IMR-90 (cell line): ENCODE measurements around the gene SCYGR3. TPM values are rescaled to one million over a fixed set of nuclear protein-coding genes. Genes with fewer than 3 reads are reported as not detected.

Experiments used
- ATAC-seq: fragments of 200-7000 bp; cut with Tn5 transposase; 2 replicates; pipeline ENCODE4 v1.9.1; 2020; ENCODE audit warnings: low read depth, mild to moderate bottlenecking, moderate library complexity
- BruUV-seq: library from RNA; stranded (reverse); fragments of 400-500 nt; replicated peaks from 2 replicates; lab custom pipeline; 2021; lab: Mats Ljungman, UMichigan
- CTCF ChIA-PET: fragments of 300-600 bp; formaldehyde crosslinking; extraction: SDS; loops from one replicate; lab custom pipeline; 2021; ENCODE audit warnings: antibody characterized with exemption; lab: Yijun Ruan, JAX
- POLR2A ChIA-PET: fragments of 300-600 bp; sonication (Branson Sonifier 250); formaldehyde crosslinking; loops from one replicate; lab custom pipeline; 2022; ENCODE audit warnings: antibody characterized with exemption; ENCODE audit not compliant: unreplicated experiment; lab: Charles Lee
- DNase-seq: peaks from one replicate; pipeline ENCODE4 v3.0.0; 2013
- H2AFZ ChIP-seq: replicated peaks from 2 replicates; pipeline ENCODE3; 2013; ENCODE audit warnings: low read length, mild to moderate bottlenecking; ENCODE audit not compliant: poor library complexity
- H2AK5ac ChIP-seq: 2 replicates; pipeline ENCODE4 v1.6.1; 2013; ENCODE audit warnings: low read depth, low read length, inconsistent platforms
- H2AK9ac ChIP-seq: replicated peaks from 2 replicates; pipeline ENCODE3; 2013; ENCODE audit warnings: mild to moderate bottlenecking, low read depth, low read length, moderate library complexity; ENCODE audit not compliant: poor library complexity
- H2BK120ac ChIP-seq: 2 replicates; pipeline ENCODE4 v1.6.1; 2013; ENCODE audit warnings: low read depth, low read length, inconsistent platforms
- H2BK15ac ChIP-seq: 3 replicates; pipeline ENCODE4 v1.6.1; 2013; ENCODE audit warnings: low read depth, low read length, inconsistent platforms
- H2BK20ac ChIP-seq: 2 replicates; pipeline ENCODE4 v1.6.1; 2013; ENCODE audit warnings: low read depth, mild to moderate bottlenecking, inconsistent platforms, low read length, moderate library complexity
- H2BK5ac ChIP-seq: 2 replicates; pipeline ENCODE4 v1.6.1; 2013; ENCODE audit warnings: mild to moderate bottlenecking, low read depth, low read length, inconsistent platforms; ENCODE audit not compliant: poor library complexity, severe bottlenecking
- H3K14ac ChIP-seq: replicated peaks from 2 replicates; pipeline ENCODE4 v1.6.1; 2013; ENCODE audit warnings: low read depth, low read length, inconsistent platforms
- H3K18ac ChIP-seq: 2 replicates; pipeline ENCODE4 v1.6.1; 2013; ENCODE audit warnings: low read depth, low read length, control low read depth
- H3K23ac ChIP-seq: 2 replicates; pipeline ENCODE4 v1.6.1; 2013; ENCODE audit warnings: low read depth, low read length, inconsistent platforms
- H3K27ac ChIP-seq: 2 replicates; pipeline ENCODE4 v1.5.1; 2013; ENCODE audit warnings: mild to moderate bottlenecking, control low read depth, low read length; ENCODE audit not compliant: insufficient read depth
- H3K27me3 ChIP-seq: 2 replicates; pipeline ENCODE4 v1.6.1; 2013; ENCODE audit warnings: low read length; ENCODE audit not compliant: control insufficient read depth, insufficient read depth
- H3K36me3 ChIP-seq: 2 replicates; pipeline ENCODE4 v1.6.1; 2013; ENCODE audit warnings: low read length, mixed read lengths; ENCODE audit not compliant: control insufficient read depth, insufficient read depth
- H3K4ac ChIP-seq: 2 replicates; pipeline ENCODE4 v1.6.1; 2013; ENCODE audit warnings: low read depth, low read length, inconsistent platforms
- H3K4me1 ChIP-seq: 2 replicates; pipeline ENCODE4 v1.6.1; 2013; ENCODE audit warnings: low read length, mixed read lengths; ENCODE audit not compliant: control insufficient read depth, insufficient read depth
- H3K4me2 ChIP-seq: 2 replicates; pipeline ENCODE4 v1.6.1; 2013; ENCODE audit warnings: low read depth, mild to moderate bottlenecking, control low read depth, low read length, moderate library complexity
- H3K4me3 ChIP-seq: 2 replicates; pipeline ENCODE4 v1.5.1; 2013; ENCODE audit warnings: low read depth, mild to moderate bottlenecking, control low read depth, low read length, moderate library complexity; ENCODE audit not compliant: insufficient read depth
- H3K56ac ChIP-seq: 2 replicates; pipeline ENCODE4 v1.6.1; 2013; ENCODE audit warnings: low read length, inconsistent platforms; ENCODE audit not compliant: insufficient read depth; ENCODE audit errors: extremely low read depth
- H3K79me1 ChIP-seq, 2 experiments: 2 replicates each; pipeline ENCODE4 v1.6.1; 2013; ENCODE audit warnings: low read length in 2 of 2, inconsistent platforms in 1 of 2, low read depth in 1 of 2
- H3K9ac ChIP-seq: 2 replicates; pipeline ENCODE4 v1.6.1; 2013; ENCODE audit warnings: low read depth, low read length, control low read depth
- H3K9me1 ChIP-seq: 2 replicates; pipeline ENCODE4 v1.6.1; 2013; ENCODE audit warnings: low read length, inconsistent platforms; ENCODE audit not compliant: insufficient read depth
- H3K9me3 ChIP-seq: 2 replicates; pipeline ENCODE4 v1.6.1; 2013; ENCODE audit warnings: low read length; ENCODE audit not compliant: control insufficient read depth, insufficient read depth
- H4K20me1 ChIP-seq: 2 replicates; pipeline ENCODE4 v1.6.1; 2013; ENCODE audit warnings: low read length, inconsistent platforms; ENCODE audit not compliant: insufficient read depth
- H4K5ac ChIP-seq: 2 replicates; pipeline ENCODE4 v1.6.1; 2013; ENCODE audit warnings: mild to moderate bottlenecking, low read depth, low read length, control low read depth
- H4K8ac ChIP-seq, 2 experiments: 2 replicates each; pipeline ENCODE4 v1.6.1; 2013; ENCODE audit warnings: low read depth in 2 of 2, low read length in 2 of 2, control low read depth in 1 of 2, inconsistent platforms in 1 of 2
- H4K91ac ChIP-seq: 2 replicates; pipeline ENCODE4 v1.6.1; 2013; ENCODE audit warnings: low read depth, low read length, inconsistent platforms; ENCODE audit not compliant: insufficient read depth
- BHLHE40 ChIP-seq: fragments of 150-350 bp; IDR thresholded peaks from 2 replicates; pipeline ENCODE4 v1.6.1; 2016; ENCODE audit warnings: mild to moderate bottlenecking, low read depth, low read length
- CEBPB ChIP-seq: IDR thresholded peaks from 2 replicates; pipeline ENCODE4 v1.6.1; 2012; ENCODE audit warnings: low read depth, low read length, improper control_type of control experiment
- CHD1 ChIP-seq: IDR thresholded peaks from 2 replicates; pipeline ENCODE4 v1.6.1; 2012; ENCODE audit warnings: low read depth, low read length, improper control_type of control experiment
- CTCF ChIP-seq: conservative IDR thresholded peaks from 2 replicates; pipeline ENCODE4 v1.5.1; 2012; ENCODE audit warnings: mild to moderate bottlenecking, low read depth, low read length, improper control_type of control experiment
- ELK1 ChIP-seq: fragments of 150-350 bp; IDR thresholded peaks from 2 replicates; pipeline ENCODE4 v1.6.1; 2016; ENCODE audit warnings: low read depth, mild to moderate bottlenecking, low read length, moderate library complexity, borderline replicate concordance
- FOS ChIP-seq: fragments of 150-350 bp; IDR thresholded peaks from 2 replicates; pipeline ENCODE4 v1.6.1; 2016; ENCODE audit warnings: low read depth, low read length
- MAFK ChIP-seq: IDR thresholded peaks from 2 replicates; pipeline ENCODE4 v1.6.1; 2012; ENCODE audit warnings: low read depth, low read length, improper control_type of control experiment
- MAZ ChIP-seq: IDR thresholded peaks from 2 replicates; pipeline ENCODE4 v1.6.1; 2012; ENCODE audit warnings: low read depth, mild to moderate bottlenecking, low read length, improper control_type of control experiment, moderate library complexity, borderline replicate concordance
- MXI1 ChIP-seq: IDR thresholded peaks from 2 replicates; pipeline ENCODE4 v1.6.1; 2012; ENCODE audit warnings: low read depth, mild to moderate bottlenecking, low read length, moderate library complexity, borderline replicate concordance
- NFE2L2 ChIP-seq: fragments of 150-350 bp; IDR thresholded peaks from 2 replicates; pipeline ENCODE4 v1.6.1; 2016; ENCODE audit warnings: low read depth, mild to moderate bottlenecking, low read length
- POLR2A ChIP-seq: IDR thresholded peaks from 2 replicates; pipeline ENCODE4 v1.6.1; 2012; ENCODE audit warnings: mild to moderate bottlenecking, low read depth, low read length
- RAD21 ChIP-seq: IDR thresholded peaks from 2 replicates; pipeline ENCODE4 v1.6.1; 2012; ENCODE audit warnings: low read length, improper control_type of control experiment
- RCOR1 ChIP-seq: IDR thresholded peaks from 2 replicates; pipeline ENCODE4 v1.6.1; 2012; ENCODE audit warnings: mild to moderate bottlenecking, low read length, improper control_type of control experiment; ENCODE audit not compliant: insufficient replicate concordance
- RFX5 ChIP-seq: IDR thresholded peaks from 2 replicates; pipeline ENCODE4 v1.8.0; 2012; ENCODE audit warnings: low read depth, mild to moderate bottlenecking, low read length, moderate library complexity
- SMC3 ChIP-seq: fragments of 150-350 bp; IDR thresholded peaks from 2 replicates; pipeline ENCODE4 v1.6.1; 2016; ENCODE audit warnings: low read depth, mild to moderate bottlenecking, antibody characterized with exemption, low read length, moderate library complexity
- USF2 ChIP-seq: fragments of 150-350 bp; IDR thresholded peaks from 2 replicates; pipeline ENCODE4 v1.6.1; 2017; ENCODE audit warnings: mild to moderate bottlenecking, antibody characterized with exemption, low read length, low read depth
- WGBS, 2 experiments: methylation state at CpG; one replicate each; pipeline versions ENCODE4 v1.1.5 to v1.1.7; 2013; ENCODE audit warnings: missing lambda C conversion rate in 2 of 2; ENCODE audit not compliant: insufficient read length in 1 of 2; ENCODE audit errors: extremely low coverage in 2 of 2; 5-methylcytosine and 5-hydroxymethylcytosine counted together
- dilution Hi-C: fragments of 300-500 bp; cut with HindIII; formaldehyde crosslinking; loops from one replicate; pipeline ENCODE4 v1.14.3; 2018; ENCODE audit warnings: low sequenced_read_pairs; ENCODE audit not compliant: unreplicated experiment
- in situ Hi-C: fragments of 300-500 bp; cut with MboI; formaldehyde crosslinking; loops from 3 replicates; pipeline ENCODE4 v1.14.3; 2019; ENCODE audit warnings: low sequenced_read_pairs, inconsistent platforms, mixed read lengths
- intact Hi-C: fragments of 100-400 bp; cut with micrococcal nuclease; formaldehyde crosslinking; loops from 2 replicates; pipeline ENCODE4 v1.10.0; 2022
- polyA plus RNA-seq, 3 experiments: library from polyadenylated mRNA; depleted of rRNA; stranded (reverse); fragments of >200 nt; gene quantifications; 2 replicates each; pipeline ENCODE4 v1.2.3, GENCODE V29; 2012; ENCODE audit warnings: low replicate concordance in 1 of 3
- total RNA-seq: library from RNA; depleted of rRNA; stranded (reverse); fragments of >200 nt; gene quantifications from 2 replicates; pipeline ENCODE4 v1.2.3, GENCODE V29; 2012

Gene SCYGR3
- total and polyA plus RNA-seq, 2 of the 4 experiments (the other 2 are of a cell fraction) = not detected

- no peak overlapping the region for H2BK20ac ChIP-seq
- no peak overlapping the region for H2AK5ac ChIP-seq
- DNase-seq (no peak), ATAC-seq (no peak)
- no peaks in the 10 kb centered on the region for H3K9me1 ChIP-seq
- no peak overlapping the region for H2AFZ ChIP-seq
- H3K27ac ChIP-seq = no peak overlapping the region
- BruUV-seq = no TSS peak
- no peak overlapping the region for H4K8ac ChIP-seq
- no peak overlapping the region for H2BK5ac ChIP-seq
- no peaks in the 10 kb centered on the region for H4K20me1 ChIP-seq
- no peak overlapping the region for H3K9ac ChIP-seq
- dilution Hi-C loops = no loop called here
- no peaks in the 10 kb centered on the region for H3K36me3 ChIP-seq
- no peaks in the 10 kb centered on the region for H3K4me1 ChIP-seq
- H3K56ac ChIP-seq = no peak overlapping the region
- no peak overlapping the region for H4K91ac ChIP-seq
- TF ChIP-seq NFE2L2 (no peak), BHLHE40 (no peak), MXI1 (no peak), FOS (no peak), RCOR1 (no peak), MAFK (no peak), CTCF (no peak), CEBPB (no peak), RAD21 (no peak), SMC3 (no peak), MAZ (no peak), CHD1 (no peak), POLR2A (no peak), RFX5 (no peak), USF2 (no peak), ELK1 (no peak)
- intact Hi-C loops = no loop called here
- no peaks in the 10 kb centered on the region for H3K27me3 ChIP-seq
- H3K9me3 ChIP-seq = no peaks in the 10 kb centered on the region
- H2BK120ac ChIP-seq = no peak overlapping the region
- no peak overlapping the region for H4K5ac ChIP-seq
- no peak overlapping the region for H3K4me3 ChIP-seq
- no peak overlapping the region for H2AK9ac ChIP-seq
- H3K4ac ChIP-seq = no peak overlapping the region
- no peak overlapping the region for H3K14ac ChIP-seq
- no peaks in the 10 kb centered on the region for H3K79me1 ChIP-seq
- in situ Hi-C loops = no loop called here
- CTCF ChIA-PET = no interaction called here
- POLR2A ChIA-PET = no interaction called here
- no peak overlapping the region for H3K4me2 ChIP-seq
- WGBS, 2 experiments = no CpG with 5 or more reads among the region's 3 CpGs
- H2BK15ac ChIP-seq = no peak overlapping the region
- H3K23ac ChIP-seq = no peak overlapping the region
- no peak overlapping the region for H3K18ac ChIP-seq
These were observed 12.3 kb downstream of the SCYGR3 start for GRCh38 chr2:227602358-227602757.
